ENCODE data around the gene TNFRSF17.
"Not testable (repeated sequence)": the region's sequence is repeated elsewhere in the genome, so short reads cannot be mapped to it uniquely, and the experiment has no call there.

Gene TNFRSF17

DNA sequence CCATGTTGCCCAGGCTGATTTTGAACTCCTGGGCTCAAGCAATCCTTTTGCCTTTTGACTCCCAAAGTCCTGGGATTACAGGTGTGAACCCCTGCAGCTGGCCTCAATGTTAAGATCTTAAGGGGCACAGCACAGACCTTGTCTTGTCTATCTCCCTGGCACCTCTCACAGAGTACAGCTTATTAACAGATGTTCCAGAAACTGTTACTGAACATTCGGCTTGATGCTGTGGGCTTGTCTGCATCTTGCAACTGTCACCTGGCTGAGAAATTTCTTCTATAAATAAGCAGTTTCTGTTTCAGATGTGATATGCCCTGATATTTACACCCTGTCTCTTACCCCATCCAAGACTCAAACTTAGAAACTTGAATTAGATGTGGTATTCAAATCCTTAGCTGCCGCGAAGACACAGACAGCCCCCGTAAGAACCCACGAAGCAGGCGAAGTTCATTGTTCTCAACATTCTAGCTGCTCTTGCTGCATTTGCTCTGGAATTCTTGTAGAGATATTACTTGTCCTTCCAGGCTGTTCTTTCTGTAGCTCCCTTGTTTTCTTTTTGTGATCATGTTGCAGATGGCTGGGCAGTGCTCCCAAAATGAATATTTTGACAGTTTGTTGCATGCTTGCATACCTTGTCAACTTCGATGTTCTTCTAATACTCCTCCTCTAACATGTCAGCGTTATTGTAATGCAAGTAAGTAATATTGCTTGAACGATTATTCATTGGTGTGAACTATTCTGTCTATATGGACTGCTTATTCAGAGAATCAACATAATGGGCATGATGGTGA lies at the start of gene TNFRSF17:
Gene TNFRSF17 (plus strand): TSS at position 450 of the 791 bp plus-strand sequence. CDS start 115 bp downstream, at position 565.
- no peak for DNase-seq

DNA sequence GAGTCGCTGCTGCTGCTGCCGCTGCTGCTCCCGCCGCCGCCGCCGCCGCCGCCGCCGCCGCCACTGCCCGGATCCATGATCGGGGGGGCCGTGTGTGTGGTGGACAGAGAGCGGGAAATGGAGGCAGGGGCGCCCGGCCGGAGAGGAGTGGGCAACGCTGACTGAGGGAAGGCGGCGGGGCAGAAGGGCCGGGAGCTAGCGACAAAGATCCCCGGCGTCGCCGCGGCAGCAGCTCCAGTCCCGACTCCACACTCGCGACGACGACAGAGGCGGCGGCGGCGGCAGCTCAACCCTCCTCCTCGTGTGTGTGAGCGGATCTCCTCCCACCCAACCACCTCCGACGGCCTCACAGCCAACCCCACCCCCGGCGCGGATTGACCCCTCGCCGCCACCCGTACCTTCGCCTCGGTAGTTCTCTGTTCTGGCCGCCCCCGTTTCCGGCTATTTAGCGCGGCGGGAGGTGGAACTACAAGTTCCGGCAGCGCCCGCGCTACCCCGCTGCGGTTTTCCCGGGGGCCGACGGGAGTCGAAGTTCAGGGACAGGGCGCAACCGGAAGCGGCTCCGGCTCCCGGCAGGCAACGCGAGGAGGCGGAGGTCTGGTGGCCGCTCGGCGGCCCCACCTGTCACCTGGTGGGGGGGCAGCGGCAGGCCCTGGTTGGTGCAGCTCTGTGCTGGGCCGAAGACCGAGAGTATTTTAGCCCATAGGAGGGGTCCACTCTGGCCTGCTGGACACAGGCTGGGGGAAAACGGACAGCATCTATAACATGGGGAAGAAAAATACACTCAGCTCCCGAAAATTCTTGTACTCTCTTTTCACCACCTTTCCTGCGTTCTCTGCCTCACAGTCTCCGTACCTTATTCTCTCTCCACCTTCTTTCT lies 49.1 kb upstream of the TNFRSF17 start, which contains the start of gene GSPT1:
Gene GSPT1 (minus strand): TSS at position 313 of the 880 bp plus-strand sequence. CDS start 236 bp downstream, at position 77.
- peak; percentile 99 for DNase-seq

DNA sequence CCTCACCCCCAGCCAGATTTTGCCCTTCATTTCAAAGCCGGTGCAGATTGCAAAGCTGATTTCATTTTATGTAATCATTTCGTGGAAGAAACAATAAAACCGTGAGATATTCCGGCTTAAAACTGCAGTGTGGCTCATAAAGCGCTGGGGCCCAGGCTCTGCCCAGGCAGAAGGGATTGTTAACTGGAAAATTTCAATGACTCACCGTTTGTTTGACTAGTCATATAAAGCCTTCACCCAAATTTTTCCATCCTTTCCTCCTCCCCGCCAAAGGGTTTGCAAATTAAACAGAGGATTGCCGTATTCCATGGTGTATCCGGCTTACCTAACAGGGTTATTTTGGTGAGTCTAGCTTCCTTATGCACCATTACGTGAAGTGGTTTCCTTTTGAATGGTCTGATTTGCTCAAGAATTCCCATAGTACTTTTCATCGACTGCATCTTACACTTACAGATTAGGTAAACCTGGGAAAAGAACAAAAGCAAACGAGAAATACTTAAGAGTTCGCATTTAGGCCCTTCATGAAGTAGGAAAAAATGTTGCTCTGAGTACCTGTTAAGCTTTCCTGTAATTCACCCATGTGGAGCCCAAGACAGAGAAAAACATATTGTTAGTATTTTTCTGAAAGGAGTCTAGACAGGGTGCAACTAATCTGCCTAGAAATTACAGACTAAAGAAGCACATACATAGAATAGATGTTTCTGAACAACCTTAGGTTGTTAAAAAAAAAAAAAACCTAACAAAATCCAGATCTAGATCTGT lies 48.3 kb upstream of the TNFRSF17 start:
- no peak for DNase-seq

DNA sequence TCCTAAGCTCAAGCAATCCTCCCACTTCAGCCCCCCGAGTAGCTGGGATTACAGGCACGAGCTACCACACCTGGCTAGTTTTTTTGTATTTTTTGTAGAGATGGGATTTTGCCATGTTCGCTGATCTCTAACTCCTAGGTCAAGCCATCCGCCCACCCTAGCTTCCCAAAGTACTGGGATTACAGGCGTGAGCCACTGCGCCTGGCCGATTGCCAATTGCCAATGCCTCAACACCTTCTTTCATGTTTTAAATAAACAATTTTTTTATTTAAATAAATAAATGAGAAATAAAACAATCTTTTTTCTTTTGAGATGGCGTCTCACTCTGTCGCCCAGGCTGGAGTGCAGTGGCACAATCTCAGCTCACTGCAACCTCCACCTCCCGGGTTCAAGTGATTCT lies 41.0 kb upstream of the TNFRSF17 start:
- DNase-seq, result not testable (repeated sequence)

GRCh38 chr16:11927350-11927749 lies 37.7 kb upstream of the TNFRSF17 start:
- not testable (repeated sequence) for DNase-seq

DNA sequence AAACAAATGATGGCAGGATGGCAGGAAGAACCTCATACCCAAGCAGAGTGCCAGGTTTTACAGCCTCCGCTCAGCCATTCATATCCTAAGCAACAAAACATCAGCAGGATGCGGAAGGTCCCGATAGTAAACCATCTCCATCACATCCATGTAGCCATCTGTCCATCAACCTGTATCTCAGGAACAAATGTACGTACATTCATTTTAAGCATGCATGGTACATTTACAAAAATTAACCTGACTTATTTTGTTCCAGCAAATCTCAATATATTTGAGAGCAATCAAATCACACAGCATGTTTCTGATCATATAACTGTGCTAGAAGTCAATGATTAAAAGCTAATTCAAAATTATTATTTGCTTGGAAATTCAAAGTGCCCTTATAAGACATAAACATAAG lies 23.1 kb upstream of the TNFRSF17 start, which contains the start of gene NPIPB2:
Gene NPIPB2 (minus strand): TSS at position 101 of the 400 bp plus-strand sequence. CDS start 0 bp downstream, at position 101.
- not testable (repeated sequence) for DNase-seq

DNA sequence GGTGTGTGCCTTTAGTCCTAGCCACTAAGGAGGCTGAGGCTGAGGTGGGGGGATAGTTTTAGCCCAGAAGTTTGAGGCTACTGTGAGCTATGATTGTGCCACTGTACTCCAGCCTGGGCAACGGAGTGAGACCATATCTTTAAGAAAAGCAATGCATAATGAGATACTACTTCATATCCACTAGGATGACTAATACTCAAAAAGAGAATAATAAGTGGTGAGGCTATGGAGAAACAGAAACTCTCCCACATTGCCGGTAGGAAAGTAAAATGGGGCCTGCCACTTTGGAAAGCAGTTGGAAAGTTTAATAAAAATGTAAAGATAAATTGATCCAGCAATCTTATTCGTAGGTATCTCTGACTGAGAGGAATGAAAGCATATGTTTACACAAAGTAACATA lies 18.6 kb upstream of the TNFRSF17 start:
- no peak for DNase-seq

- DNase-seq, result no peak
These were observed 16.2 kb upstream of the TNFRSF17 start for GRCh38 chr16:11948819-11949218.

DNA sequence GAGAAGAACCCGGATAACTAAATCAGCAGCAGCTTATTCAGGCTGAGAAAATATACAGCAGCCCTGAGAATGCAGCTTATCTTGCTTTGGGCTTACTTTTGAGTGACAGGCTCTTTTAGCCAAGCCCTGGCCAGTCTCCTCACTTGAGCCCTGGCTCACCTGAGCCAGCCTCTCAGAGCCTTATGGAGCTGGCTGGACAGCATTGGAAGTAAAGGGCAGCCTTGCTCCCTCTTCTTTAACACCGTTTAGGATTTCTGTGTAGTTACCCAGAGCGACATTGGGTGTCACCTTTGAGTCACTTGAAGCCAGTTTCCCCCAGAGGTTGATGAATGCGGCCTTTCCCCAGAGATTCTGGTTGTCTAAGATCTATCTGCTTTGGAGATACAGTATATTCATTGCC lies 15.5 kb upstream of the TNFRSF17 start:
- DNase-seq, result no peak

- no peak for DNase-seq
These were observed 14.6 kb upstream of the TNFRSF17 start for GRCh38 chr16:11950388-11950787.

- not testable (repeated sequence) for DNase-seq
These were observed 11.4 kb upstream of the TNFRSF17 start for GRCh38 chr16:11953576-11953975.

GRCh38 chr16:11955713-11956123 lies 9.3 kb upstream of the TNFRSF17 start:
- DNase-seq, result no peak

GRCh38 chr16:11956558-11956957 lies 8.5 kb upstream of the TNFRSF17 start:
- no peak for DNase-seq

- no peak for DNase-seq
These were observed 7.2 kb upstream of the TNFRSF17 start for GRCh38 chr16:11957591-11958395.

- DNase-seq, result not testable (repeated sequence)
These were observed 2.6 kb upstream of the TNFRSF17 start for GRCh38 chr16:11962457-11962856.

GRCh38 chr16:11962978-11963377 lies 2.0 kb upstream of the TNFRSF17 start:
- DNase-seq, result not testable (repeated sequence)

DNA sequence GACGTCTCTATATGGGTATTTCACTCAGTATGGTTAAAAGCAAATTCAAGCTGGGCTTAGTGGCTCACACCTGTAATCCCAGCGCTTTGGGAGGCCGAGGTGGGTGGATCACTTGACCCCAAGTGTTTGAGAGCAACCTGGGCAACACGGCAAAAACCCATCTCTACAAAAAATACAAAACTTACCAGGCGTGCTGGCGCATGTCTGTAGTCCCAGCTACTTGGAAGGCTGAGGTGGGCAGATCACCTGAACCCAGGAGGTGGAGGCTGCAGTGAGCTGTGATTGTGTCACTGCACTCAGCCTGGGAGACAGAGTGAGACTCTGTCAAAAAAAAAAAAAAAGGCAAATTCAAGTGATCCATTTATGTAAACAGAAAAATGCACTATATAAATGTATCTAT lies 1.3 kb upstream of the TNFRSF17 start:
- no peak for DNase-seq

GRCh38 chr16:11966173-11966572 lies 1.2 kb downstream of the TNFRSF17 start:
- no peak for DNase-seq

DNA sequence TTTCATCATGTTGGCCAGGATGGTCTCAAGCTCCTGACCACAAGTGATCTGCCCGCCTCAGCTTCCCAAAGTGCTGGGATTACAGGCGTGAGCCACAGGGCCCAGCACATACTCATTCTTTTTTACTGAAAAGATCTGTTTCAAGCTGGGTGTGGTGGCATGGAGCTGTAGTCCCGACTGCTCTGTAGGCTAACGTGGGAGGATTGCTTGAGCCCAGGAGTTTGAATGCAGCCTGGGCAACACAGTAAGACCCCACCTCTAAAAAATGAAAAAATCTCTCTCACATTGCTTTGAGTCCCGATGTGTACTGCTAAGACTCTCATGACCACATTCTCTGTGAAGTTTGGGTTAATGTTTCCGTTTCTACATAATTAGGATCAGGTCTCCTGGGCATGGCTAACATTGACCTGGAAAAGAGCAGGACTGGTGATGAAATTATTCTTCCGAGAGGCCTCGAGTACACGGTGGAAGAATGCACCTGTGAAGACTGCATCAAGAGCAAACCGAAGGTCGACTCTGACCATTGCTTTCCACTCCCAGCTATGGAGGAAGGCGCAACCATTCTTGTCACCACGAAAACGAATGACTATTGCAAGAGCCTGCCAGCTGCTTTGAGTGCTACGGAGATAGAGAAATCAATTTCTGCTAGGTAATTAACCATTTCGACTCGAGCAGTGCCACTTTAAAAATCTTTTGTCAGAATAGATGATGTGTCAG lies 2.3 kb downstream of the TNFRSF17 start:
- DNase-seq, result no peak

DNA sequence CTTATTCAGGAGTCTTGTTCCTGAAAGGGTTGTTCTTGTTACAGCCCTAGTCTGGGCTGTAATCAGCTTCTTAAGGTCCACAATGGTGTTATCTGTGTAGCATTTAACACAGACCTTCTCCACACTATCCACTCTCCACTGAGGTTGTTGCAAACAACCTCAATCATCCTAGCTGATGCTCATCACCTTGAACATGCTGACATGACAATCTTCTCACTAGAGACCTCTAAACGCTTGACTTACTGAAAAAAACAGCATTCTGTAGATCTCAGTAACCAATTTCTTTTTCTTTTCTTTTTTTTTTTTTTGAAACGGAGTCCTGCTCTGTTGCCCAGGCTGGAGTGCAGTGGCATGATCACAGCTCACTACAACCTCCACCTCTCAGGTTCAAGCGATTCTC lies 3.6 kb downstream of the TNFRSF17 start:
- DNase-seq, result no peak

DNA sequence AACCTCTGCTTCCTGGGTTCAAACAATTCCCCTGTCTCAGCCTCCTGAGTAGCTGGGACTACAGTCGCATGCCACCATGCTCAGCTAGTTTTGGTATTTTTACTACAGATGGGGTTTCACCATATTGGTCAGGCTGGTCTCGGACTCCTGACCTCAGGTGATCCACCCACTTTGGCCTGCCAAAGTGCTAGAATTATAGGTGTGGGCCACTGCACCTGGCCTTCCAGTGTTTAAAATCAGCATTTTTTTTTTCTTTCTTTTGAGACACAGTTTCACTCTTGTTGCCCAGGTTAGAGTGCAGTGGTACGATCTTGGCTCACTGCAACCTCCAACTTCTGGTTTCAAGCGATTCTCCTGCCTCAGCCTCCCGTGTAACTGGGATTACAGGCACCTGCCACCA lies 5.3 kb downstream of the TNFRSF17 start:
- DNase-seq, result not testable (repeated sequence)

Data from activated CD8-positive, alpha-beta memory T cell treated with anti-CD3 and anti-CD28 coated beads for 24 hours (primary cell).